Calu3 (cell line): ENCODE measurements around the gene LIN7A. TPM values are rescaled to one million over a fixed set of nuclear protein-coding genes. Genes with fewer than 3 reads are reported as not detected.

Experiments used
- BruUV-seq: library from RNA; stranded (reverse); fragments of 400-500 nt; replicated peaks from 2 replicates; lab custom pipeline; 2021; lab: Mats Ljungman, UMichigan
- CTCF ChIA-PET: fragments of 300-600 bp; sonication (Branson Sonifier 250); formaldehyde crosslinking; loops from one replicate; lab custom pipeline; 2022; ENCODE audit warnings: antibody characterized with exemption; lab: Charles Lee
- DNase-seq: peaks from one replicate; pipeline ENCODE4 v3.0.0; 2022
- H3K27ac Mint-ChIP-seq: one replicate; pipeline ENCODE4 v1.8.0; 2022; ENCODE audit warnings: mixed read lengths; ENCODE audit not compliant: unreplicated experiment
- H3K27me3 Mint-ChIP-seq: one replicate; pipeline ENCODE4 v1.8.0; 2022; ENCODE audit warnings: mixed read lengths; ENCODE audit not compliant: unreplicated experiment
- H3K36me3 Mint-ChIP-seq: one replicate; pipeline ENCODE4 v1.8.0; 2022; ENCODE audit warnings: mild to moderate bottlenecking, moderate library complexity, mixed read lengths; ENCODE audit not compliant: insufficient read depth, unreplicated experiment
- H3K4me1 Mint-ChIP-seq: one replicate; pipeline ENCODE4 v1.8.0; 2022; ENCODE audit warnings: mild to moderate bottlenecking, low read depth, mixed read lengths; ENCODE audit not compliant: unreplicated experiment
- H3K4me3 Mint-ChIP-seq: one replicate; pipeline ENCODE4 v1.8.0; 2022; ENCODE audit warnings: mild to moderate bottlenecking, low read depth, moderate library complexity, mixed read lengths; ENCODE audit not compliant: unreplicated experiment
- H3K9me3 Mint-ChIP-seq: one replicate; pipeline ENCODE4 v1.8.0; 2022; ENCODE audit warnings: low read depth, mixed read lengths; ENCODE audit not compliant: unreplicated experiment
- CTCF ChIP-seq: fragments of 200-600 bp; IDR thresholded peaks from one replicate; pipeline ENCODE4 v1.8.0; 2022; ENCODE audit warnings: antibody characterized with exemption; ENCODE audit not compliant: unreplicated experiment
- intact Hi-C: fragments of 100-400 bp; cut with micrococcal nuclease; formaldehyde crosslinking; loops from one replicate; pipeline ENCODE4 v1.10.0; 2022; ENCODE audit not compliant: unreplicated experiment
- total RNA-seq: library from RNA; stranded (reverse); gene quantifications from 2 replicates; pipeline ENCODE4 v1.2.3, GENCODE V29; 2022

LIN7A gene
- total RNA-seq, 1 experiment from 2014 or later = 0.73 TPM

GRCh38 chr12:80829767-80830166, 108.0 kb downstream of the LIN7A start:
- no peak for DNase-seq
- no peak overlapping the region for H3K4me3 Mint-ChIP-seq
- CTCF ChIA-PET = no interaction called here
- no peaks in the 10 kb centered on the region for H3K27me3 Mint-ChIP-seq
- peaks cover 3% of the 10 kb centered on the region for H3K9me3 Mint-ChIP-seq
- BruUV-seq = no TSS peak
- H3K36me3 Mint-ChIP-seq = no peaks in the 10 kb centered on the region
- no peak for TF ChIP-seq CTCF
- no peak overlapping the region for H3K27ac Mint-ChIP-seq
- no peaks in the 10 kb centered on the region for H3K4me1 Mint-ChIP-seq
- intact Hi-C loops = no loop called here

- Mint-ChIP-seq H3K4me1 (no peaks in the 10 kb centered on the region), H3K27me3 (no peaks in the 10 kb centered on the region), H3K9me3 (no peaks in the 10 kb centered on the region), H3K4me3 (no peak overlapping the region), H3K36me3 (no peaks in the 10 kb centered on the region), H3K27ac (no peak overlapping the region)
- BruUV-seq = no TSS peak
- CTCF ChIA-PET = no interaction called here
- intact Hi-C loops = no loop called here
- no peak for TF ChIP-seq CTCF
- DNase-seq = no peak
Observed at GRCh38 chr12:80825506-80825905, 112.2 kb downstream of the LIN7A start.

- no peak for TF ChIP-seq CTCF
- no TSS peak for BruUV-seq
- CTCF ChIA-PET = no interaction called here
- Mint-ChIP-seq H3K9me3 (no peaks in the 10 kb centered on the region), H3K36me3 (no peaks in the 10 kb centered on the region), H3K27ac (no peak overlapping the region), H3K4me1 (no peaks in the 10 kb centered on the region), H3K27me3 (no peaks in the 10 kb centered on the region), H3K4me3 (no peak overlapping the region)
- no peak for DNase-seq
- intact Hi-C loops = no loop called here
Observed at GRCh38 chr12:80823393-80823792, 114.3 kb downstream of the LIN7A start.

- intact Hi-C loops = no loop called here
- no peak for TF ChIP-seq CTCF
Observed at GRCh38 chr12:80821513-80822000, 116.2 kb downstream of the LIN7A start.

More at GRCh38 chr12:80821513-80822000, 116.2 kb downstream of the LIN7A start:
- no TSS peak for BruUV-seq
- CTCF ChIA-PET = no interaction called here
- DNase-seq = no peak
- Mint-ChIP-seq H3K27ac (no peak overlapping the region), H3K4me3 (no peak overlapping the region), H3K4me1 (no peaks in the 10 kb centered on the region), H3K9me3 (no peaks in the 10 kb centered on the region), H3K36me3 (no peaks in the 10 kb centered on the region), H3K27me3 (no peaks in the 10 kb centered on the region)
